GM21528 (cell line): ENCODE results near the gene PHF10.
"Not testable (repeated sequence)": the region's sequence is repeated elsewhere in the genome, so short reads cannot be mapped to it uniquely, and the experiment has no call there.

ENCODE experiments used
- ATAC-seq: cut with Tn5 transposase; IDR thresholded peaks from one replicate; pipeline ENCODE4 v1.9.1; 2021; ENCODE audit warnings: mild to moderate bottlenecking, moderate library complexity; ENCODE audit not compliant: unreplicated experiment, low FRiP score

PHF10 gene

DNA sequence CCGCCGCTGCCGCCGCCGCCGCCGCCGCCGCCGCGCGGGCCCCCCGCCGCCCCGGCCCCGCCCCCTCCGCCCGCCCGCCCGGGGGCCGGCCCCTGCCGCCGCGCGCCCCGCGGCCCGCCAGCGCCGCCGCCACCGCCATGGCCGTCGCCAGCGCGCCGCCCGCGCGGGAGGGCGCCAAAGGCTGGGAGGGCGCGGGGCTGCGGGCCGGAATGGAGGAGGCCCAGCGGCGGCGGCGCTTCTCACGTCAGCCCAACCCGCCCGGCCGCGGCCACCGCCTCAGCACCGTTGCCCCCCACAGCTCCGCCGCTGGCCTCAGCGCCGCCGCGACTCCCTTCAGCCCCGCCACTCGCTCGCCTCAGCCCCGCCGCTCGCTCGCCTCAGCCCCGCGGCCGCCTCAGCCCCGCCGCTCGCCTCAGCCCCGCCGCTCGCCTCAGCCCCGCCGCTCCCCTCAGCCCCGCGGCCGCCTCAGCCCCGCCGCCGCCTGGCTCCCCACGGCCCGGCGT, 258 bp downstream of the PHF10 start:
- ATAC-seq = peak; percentile 40

DNA sequence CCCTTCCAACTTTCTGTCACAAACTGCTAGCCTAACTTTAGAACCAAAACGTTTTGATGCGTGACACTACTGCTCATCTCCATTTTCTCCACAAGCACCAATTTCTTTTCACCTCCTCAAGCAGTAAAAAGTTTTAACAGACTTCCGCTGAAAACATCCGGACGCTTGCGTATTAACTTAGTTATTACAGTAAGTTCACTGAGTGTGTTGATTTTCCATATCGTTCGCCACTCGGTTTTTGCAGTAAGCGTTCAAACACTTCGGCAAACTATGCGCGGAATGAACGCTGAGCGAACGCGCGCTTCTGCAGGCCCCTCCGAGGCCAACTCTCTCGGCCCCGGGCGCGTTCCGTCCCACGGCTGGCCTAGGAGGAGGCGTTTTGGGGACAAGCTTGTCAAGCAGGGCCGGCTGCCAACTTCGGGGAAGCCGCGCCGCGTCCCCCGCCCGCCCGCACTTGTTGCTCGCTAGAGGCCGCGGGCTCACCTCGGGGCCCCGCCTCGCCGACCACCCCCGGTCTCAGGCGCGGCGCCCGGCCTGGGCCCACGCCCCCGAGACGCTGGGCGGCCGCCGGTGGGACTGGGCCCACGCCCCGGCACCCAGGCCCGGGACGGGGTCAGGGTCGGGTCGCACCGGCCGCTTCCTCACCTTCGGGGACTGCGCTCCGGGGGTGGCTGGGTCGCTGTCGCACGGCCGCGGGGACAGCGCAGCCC, 945 bp downstream of the PHF10 start:
- ATAC-seq = peak; percentile 38

DNA sequence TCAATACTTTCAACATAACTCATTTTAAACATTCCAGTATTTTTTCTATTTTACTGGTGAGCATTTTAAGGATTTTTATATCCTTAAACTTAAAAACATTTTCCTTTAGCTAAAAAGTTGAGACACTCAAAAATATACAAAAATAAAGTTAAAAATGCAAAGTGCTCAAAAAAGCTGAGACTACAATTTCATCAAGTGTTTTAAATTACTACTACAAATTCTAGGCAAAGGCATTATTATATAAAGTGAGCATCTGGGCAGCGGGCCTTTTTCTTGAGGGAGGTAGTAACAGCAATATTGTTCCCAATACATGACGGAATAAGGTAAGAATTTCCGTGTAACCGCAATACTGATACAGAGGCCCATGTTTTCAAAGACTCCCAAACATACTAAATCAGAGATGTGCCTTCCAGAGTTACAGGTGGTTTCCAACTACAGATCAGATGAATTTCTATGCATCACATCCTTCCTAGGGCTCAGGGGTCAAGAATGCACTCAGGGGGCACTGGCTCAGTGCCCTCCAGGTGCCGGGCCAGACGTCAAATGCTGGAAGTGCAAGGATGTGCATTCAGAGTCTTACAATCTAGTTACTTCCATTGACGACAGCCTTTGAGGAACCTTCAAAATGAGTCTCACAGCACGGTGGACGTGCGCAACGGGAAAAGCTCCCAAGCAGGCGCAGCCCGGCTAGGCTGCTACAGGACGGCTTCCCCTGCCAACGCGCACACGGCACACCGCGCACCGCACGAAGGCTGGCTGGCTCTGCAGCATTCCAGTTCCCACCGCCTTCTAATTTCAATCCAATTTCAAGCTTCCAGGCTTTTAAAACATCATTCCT, 1.7 kb downstream of the PHF10 start:
- peak; percentile 24 for ATAC-seq

DNA sequence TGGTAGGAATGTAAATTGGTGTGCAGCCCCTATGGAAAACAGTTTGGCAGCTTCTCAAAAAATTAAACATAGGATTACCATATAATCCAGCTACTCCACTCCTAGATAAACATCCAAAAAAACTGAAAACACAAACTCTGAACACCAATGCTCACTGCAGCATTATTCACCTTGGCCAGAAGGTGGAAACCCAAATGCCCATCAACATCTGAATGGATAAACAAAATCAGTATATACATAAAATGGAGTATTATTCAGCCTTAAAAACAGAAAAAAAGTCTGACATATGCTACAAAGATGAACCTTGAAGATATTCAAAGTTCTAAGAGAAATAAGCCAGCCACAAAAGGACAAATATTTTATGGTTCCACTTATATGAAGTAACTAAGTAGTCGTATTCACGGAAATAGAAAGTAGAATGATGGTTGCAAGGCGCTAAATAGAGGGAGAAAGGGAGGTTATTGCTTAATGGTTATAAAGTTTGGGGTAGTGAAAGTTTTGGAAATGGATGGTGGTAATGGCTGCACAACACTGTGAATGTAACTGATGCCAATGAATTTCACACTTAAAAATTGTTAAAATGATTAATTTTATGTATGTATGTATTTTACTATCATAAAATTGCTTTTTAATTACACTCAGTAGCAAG, 4.0 kb downstream of the PHF10 start:
- ATAC-seq = no peak

DNA sequence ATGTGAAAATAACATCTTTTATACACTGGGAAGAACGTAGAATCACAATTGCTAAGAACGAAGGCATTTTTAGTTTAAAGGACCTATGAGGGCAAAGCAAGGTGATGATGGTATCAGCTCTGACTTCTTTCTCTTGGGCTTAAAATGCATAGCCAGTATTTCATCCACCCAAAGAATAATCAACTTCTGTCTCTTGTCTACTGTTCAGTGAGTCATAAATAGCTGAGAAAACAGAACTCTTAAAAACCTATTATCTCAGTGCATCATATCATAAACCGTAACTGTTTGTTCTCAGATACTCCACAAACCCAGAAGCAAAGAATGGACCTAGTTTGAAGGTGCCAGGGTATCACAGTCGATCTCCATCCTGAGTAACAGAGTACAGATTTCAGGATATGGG, 5.2 kb downstream of the PHF10 start:
- ATAC-seq = no peak

DNA sequence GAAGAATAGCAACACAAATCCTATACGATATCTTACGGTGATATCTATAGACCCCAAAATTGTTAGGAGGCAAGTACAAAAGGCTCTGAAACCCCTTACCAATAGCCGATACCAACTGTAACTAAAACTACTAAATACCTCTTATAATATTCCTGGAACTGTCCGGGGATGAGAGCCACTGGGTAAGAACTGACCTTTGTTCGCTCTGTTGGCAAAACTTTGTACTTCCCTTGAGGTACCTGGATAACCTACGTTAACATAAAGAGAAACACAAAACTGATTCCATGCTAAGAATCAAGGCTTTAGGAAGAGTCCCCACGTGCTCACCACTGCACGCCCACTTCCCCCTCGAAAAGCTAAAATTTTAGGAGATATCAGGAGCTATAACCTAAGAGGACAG, 9.7 kb downstream of the PHF10 start:
- no peak for ATAC-seq

DNA sequence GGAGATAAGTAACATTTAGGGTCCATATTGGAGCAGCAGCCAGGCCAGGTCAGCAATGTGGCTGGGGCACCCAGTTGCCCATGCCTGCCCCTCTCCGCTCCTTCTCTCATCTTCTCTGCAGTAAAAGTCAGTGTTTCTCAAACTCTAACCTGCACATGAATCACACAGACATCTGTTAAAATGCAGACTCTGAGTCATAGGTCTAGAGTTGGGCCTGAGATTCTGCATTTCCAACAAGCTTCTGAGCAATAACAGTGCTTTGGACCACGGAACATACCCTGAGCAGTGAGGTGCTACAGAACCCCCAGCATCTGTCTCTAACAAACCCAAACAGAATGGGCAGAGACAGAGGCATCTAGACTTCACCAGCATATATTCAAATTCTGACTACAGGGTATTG, 10.1 kb downstream of the PHF10 start:
- no peak for ATAC-seq

DNA sequence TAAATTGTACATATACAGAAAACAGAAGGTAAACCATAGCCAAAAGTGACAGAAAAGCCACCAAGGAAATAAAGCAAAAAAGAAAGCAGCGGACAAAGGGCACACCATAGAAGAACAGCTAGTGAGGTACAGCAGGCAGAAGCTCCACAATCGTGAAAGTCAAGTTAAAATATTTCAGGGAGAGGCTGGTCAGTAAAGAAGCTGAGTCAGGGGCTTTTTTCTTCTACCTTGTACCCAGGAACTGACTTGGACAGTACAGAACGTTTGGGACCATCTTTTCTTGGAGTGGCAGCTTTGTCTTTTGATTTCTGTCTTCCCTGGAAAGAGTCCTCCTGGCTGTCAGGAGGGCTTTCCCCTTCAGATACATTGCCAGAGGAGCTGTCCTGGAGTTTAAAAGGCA, 14.3 kb downstream of the PHF10 start:
- ATAC-seq = no peak

DNA sequence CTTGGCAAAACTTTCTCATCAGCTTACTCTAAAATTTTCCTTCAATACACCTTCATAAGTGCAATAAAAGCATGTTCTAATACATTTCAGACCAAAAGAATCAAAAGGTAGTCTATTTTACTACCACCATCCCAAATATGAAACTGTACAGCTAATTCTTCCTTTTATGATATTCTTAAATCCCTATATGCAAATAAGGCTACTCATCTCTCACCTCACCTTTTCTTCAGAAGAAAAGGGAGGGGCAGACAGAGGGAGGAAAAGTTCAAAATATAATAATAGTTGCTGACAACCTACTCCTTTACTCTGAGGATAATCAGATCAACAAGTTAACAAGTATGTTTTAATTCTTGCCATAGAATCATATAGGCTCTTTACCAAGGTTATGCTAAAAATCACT, 15.0 kb downstream of the PHF10 start:
- ATAC-seq = no peak

DNA sequence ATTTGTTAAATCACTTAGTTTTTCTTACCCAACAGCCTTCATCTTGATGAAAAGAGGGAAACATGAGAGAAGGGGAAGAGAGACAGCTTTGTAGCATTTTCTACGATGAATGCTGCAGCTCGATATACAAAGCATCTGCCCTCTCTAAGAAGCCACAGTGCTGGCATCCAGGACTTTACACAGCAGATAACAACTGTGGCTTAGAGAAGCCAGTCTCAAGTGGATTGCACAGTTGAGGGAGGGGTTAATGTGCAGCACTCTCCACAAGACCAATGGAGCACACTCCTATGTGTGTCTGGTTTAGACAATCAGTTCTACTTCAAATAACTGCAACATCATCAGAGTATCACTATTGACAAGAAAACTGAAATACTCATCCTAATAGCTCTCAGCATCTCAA, 16.5 kb downstream of the PHF10 start:
- no peak for ATAC-seq

DNA sequence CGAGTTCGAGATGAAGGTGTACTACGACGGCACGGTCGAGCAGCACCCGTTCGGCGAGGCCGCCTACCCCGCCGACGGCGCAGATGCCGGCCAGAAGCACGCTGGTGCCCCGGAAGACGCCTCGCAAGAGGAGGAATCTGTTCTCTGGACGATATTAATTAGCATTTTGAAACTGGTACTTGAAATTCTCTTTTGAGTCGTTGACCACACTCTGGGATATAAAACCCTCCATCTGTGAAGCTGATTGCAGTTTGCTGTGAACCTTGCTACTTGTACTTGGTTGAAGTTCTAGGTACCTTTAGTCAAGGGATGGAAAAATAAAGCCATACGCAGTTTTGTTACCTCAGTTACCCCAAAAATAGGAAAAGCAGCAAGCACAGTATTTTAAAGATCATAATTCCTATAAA, 21.5 kb downstream of the PHF10 start:
- peak; percentile 21 for ATAC-seq

DNA sequence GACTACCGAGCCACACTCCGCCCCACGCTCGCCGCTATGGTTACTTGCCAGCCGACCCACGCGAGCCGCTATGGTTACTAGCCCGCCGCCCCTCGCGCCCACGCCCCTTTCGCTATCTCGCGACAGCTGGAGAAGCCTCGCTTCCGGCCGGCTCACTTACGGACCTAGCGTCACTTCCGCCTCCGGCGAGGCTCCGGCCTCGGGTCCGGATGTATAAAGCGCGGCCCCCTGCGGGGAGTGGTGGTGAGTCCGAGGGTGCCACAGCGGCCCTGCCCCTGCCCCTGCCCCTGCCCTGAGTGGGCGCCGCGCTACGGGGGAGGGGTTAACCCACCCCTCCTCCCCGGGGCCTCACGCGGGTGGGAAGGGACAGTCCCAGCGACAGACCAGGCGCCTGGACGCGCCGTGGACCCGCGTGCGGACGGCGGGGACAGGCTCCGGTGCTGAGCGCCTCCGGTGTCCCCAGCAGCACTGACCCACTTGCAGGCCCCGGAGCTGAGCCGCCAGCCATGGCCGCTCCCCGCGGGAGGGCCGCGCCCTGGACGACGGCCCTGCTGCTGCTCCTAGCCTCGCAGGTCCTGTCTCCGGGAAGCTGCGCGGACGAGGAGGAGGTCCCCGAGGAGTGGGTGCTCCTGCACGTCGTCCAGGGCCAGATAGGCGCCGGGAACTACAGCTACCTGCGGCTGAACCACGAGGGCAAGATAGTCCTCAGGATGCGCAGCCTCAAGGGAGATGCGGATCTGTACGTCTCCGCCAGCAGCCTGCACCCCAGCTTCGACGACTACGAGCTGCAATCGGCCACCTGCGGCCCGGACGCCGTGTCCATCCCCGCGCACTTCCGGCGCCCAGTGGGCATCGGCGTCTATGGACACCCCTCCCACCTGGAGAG, 22.1 kb downstream of the PHF10 start, which contains the start of the genes C6orf120 and WDR27:
TSS of gene C6orf120 (plus strand) at position 173 of the 886 bp plus-strand sequence. CDS start at position 507, 334 bp downstream.
TSS of gene WDR27 (minus strand) at position 76 of the 886 bp plus-strand sequence. CDS start 13,024 bp downstream, outside the sequence.
- peak; percentile 97 for ATAC-seq

DNA sequence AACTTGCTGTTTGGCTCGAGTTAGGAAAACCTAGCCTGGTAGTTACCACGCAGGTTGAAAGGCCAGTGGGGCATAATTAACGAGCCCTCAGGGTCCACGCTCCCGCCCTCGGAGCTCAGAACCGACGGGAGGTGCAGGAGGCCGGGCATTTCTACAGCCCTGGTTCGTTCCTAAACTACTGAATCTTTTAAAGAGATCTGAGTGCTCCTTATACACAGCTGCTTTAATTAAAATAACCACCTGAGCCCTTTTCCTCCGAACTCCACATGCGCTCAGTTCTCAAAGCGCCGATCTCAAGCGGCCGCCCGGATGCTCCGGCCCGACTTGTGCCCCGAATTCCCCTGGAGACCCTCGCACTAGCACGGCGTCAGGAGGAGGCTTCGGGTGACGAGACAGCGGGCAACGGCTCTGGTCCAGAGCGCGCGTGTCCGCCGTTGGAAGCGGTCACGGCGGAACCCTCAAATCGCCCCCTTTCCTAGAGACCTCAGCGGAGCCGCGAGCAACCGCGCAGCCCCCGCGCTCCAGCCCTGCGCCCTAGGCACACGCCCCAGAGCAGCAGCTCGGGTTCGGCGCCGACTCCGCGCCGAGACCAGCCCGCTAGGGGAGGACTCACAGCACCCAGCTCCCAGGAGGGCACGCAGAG, 22.9 kb downstream of the PHF10 start:
- ATAC-seq = peak; percentile 19

DNA sequence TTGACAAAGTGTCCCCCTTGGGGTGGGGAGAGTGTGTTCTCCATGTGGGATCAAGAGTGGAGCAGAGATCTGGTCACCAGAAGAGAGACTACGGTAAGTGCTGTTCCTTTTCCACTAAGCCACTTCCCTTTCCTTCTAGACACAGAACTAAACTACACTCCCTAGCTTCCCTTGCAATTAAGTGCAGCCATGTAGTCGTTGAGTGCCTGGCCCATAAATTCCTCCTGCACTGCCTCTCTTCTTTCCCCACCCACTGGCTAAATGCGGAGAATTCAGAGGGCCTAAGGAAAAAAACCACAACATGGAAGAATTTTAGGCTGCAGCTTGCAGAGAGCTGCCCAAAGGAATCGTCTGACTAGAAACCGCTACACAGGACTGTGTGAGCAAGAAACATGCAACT, 24.0 kb downstream of the PHF10 start:
- ATAC-seq = no peak

DNA sequence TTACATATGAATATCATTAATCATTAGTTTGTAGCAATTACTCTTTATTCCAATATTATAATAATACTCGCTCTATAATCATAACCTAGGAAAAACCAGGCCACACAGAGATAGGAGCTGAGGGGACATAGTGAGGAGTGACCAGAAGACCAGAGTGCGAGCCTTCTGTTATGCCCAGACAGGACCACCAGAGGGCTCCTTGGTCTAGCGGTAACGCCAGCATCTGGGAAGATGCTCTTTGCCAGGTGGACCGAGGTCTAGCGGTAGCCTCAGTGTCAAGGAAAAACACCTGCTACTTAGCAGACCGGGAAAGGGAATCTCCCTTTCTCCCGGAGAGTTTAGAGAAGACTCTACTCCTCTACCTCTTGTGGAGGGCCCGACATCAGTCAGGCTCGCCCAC, 27.2 kb downstream of the PHF10 start:
- ATAC-seq = not testable (repeated sequence)

DNA sequence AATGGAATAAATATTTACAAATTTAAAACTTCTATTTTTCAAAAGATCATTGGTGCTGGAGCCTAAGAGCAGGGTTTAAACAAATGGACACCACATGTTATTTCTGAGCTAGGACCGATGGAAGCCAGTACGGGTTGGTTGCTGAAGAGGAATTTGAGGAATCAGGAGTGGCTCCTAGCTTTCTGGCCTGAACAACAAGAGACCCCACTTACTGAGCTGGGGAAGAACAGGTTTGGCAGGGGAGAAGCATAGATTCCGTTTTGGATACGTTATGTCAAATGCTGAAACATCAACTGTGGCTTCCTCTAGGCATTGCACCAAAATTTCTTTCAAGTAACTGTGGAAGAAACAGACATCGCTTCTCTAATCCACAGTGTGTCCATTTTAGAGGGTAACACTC, 29.2 kb downstream of the PHF10 start:
- no peak for ATAC-seq

DNA sequence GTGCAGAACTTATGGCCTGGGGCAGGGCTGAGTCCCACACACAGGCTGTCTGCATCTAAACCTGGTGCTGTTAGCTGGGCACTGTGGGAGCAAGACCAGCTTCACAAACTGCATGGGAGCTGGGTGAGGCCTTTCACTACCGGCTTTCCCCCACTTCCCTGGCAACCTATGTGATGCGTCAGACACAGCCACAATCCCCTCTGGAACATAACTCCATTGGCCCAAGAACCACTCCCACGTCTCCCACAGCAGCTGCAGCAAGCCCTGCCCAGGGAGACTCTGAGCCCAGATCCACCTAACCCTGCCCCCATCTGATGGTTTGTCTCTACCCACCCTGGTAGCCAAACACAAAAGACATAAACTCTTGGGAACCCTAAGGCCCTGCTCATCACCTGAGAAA, 31.8 kb downstream of the PHF10 start:
- no peak for ATAC-seq

DNA sequence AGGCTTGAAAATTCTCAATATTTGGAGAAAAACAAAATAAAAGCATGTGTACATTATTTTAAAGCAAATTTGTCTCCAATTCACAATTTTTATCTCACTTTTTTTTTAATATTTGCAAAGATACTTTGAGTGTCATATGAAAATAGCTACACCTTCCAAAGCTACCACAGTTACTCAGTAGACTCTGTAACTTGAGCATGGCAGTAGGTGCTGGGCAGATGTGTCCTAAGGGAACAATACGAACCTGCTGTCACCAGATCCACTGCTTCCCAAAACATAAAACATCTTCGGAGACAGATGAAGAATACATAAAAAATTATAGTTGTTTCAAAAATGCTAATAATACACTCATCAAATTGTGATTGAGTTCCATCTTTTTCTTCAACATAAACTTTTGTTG, 33.0 kb downstream of the PHF10 start:
- no peak for ATAC-seq

DNA sequence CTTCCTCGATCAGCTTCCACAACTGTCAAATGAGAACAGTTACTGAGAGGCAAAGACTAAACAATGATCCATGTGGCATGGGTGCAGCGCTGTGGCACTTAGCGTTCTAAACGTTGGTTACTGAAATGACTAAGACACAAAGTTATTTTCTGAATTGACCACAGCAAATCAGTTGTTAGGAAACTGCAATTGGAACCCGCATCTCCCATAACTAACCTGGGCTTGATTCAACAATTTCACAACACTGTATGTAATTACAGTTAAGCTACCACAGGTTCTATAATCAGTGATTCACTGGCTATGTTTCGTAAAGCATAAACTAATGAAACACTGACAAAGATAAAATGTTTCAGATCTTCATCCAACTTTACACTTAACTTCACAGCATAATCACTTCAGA, 35.0 kb downstream of the PHF10 start:
- no peak for ATAC-seq

DNA sequence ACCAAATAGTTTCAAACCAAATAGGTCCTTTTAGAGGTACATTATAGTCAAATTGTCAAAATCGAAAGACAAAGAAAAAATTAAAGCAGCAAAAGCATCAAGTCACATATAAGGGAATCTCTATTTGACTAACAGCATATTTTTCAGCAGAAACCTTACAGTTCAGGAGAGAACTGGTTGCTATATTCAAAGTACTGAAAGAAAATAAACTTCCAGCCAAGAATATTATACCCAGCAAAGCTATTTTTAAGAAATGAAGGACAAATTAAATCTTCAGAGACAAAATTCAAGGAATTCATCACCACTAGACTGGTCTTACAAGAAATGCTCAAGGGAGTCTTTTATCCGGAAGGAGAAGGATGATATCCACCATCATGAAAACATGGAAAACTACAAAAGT, 38.4 kb downstream of the PHF10 start:
- ATAC-seq = no peak
